ENCODE data around the gene ELOVL5. TPM values are rescaled to one million over a fixed set of nuclear protein-coding genes. Genes with fewer than 3 reads are reported as not detected.
A peak's percentile ranks its signal among the peaks of the same experiment; 100 is the strongest.

The ELOVL5 gene
- total RNA-seq, 2 donors from 2014 or later: 84.6 to 134 TPM

GRCh38 chr6:53342217-53342616, 6.5 kb downstream of the ELOVL5 start:
- DNase-seq (ENCODE audit: low spot score in 2 of 2): no peak
- H3K9me3 Mint-ChIP-seq: peaks cover 0 to 4% of the 10 kb centered on the region in 2 donors
- H3K36me3 Mint-ChIP-seq: peaks cover 28 to 45% of the 10 kb centered on the region in 2 donors
- no peak for ATAC-seq
- H3K27ac Mint-ChIP-seq: no peak overlapping the region

- Mint-ChIP-seq H3K27ac (no peak overlapping the region), H3K36me3 (peaks cover 20 to 35% of the 10 kb centered on the region in 2 donors), H3K9me3 (peaks cover 0 to 4% of the 10 kb centered on the region in 2 donors)
- ATAC-seq (no peak), DNase-seq (ENCODE audit: low spot score in 2 of 2) (no peak)
Measured at GRCh38 chr6:53340536-53340935, 8.2 kb downstream of the ELOVL5 start.

GRCh38 chr6:53339424-53339823, 9.3 kb downstream of the ELOVL5 start:
- H3K27ac Mint-ChIP-seq: no peak overlapping the region
- peaks cover 17 to 30% of the 10 kb centered on the region in 2 donors for H3K36me3 Mint-ChIP-seq
- no peak for DNase-seq (ENCODE audit: low spot score in 2 of 2)
- H3K9me3 Mint-ChIP-seq: peaks cover 0 to 4% of the 10 kb centered on the region in 2 donors
- no peak for ATAC-seq

GRCh38 chr6:53338304-53338703, 10.4 kb downstream of the ELOVL5 start:
- H3K36me3 Mint-ChIP-seq: peaks cover 11 to 19% of the 10 kb centered on the region in 2 donors
- peaks cover 0 to 4% of the 10 kb centered on the region in 2 donors for H3K9me3 Mint-ChIP-seq

GRCh38 chr6:53336070-53336469, 12.7 kb downstream of the ELOVL5 start:
- Mint-ChIP-seq H3K36me3 (peaks cover 4 to 38% of the 10 kb centered on the region in 2 donors), H3K9me3 (peaks cover 0 to 4% of the 10 kb centered on the region in 2 donors), H3K27ac (peak overlapping the region; percentile 98 to 99)
- DNase-seq (ENCODE audit: low spot score in 2 of 2) (no peak), ATAC-seq (no peak)

More at GRCh38 chr6:53338304-53338703, 10.4 kb downstream of the ELOVL5 start:
- H3K27ac Mint-ChIP-seq: peak overlapping the region in 1 of 2 donors; percentile 48
- ATAC-seq (no peak), DNase-seq (ENCODE audit: low spot score in 2 of 2) (no peak)

GRCh38 chr6:53335224-53335994, 13.3 kb downstream of the ELOVL5 start:
- DNase-seq (ENCODE audit: low spot score in 2 of 2) (peak; percentile 58 to 69), ATAC-seq (peak; percentile 77 to 85)
- peaks cover 0 to 4% of the 10 kb centered on the region in 2 donors for H3K9me3 Mint-ChIP-seq
- H3K36me3 Mint-ChIP-seq: peaks cover 4 to 44% of the 10 kb centered on the region in 2 donors
- H3K27ac Mint-ChIP-seq: peak overlapping the region; percentile 98 to 99

GRCh38 chr6:53333439-53334408, 15.0 kb downstream of the ELOVL5 start:
- H3K27ac Mint-ChIP-seq: peak overlapping the region; percentile 96 to 99
- ATAC-seq: no peak
- H3K9me3 Mint-ChIP-seq: peaks cover 0 to 4% of the 10 kb centered on the region in 2 donors
- H3K36me3 Mint-ChIP-seq: peaks cover 4 to 44% of the 10 kb centered on the region in 2 donors
- DNase-seq (ENCODE audit: low spot score in 2 of 2): no peak

- H3K36me3 Mint-ChIP-seq: peaks cover 4 to 32% of the 10 kb centered on the region in 2 donors
- DNase-seq (ENCODE audit: low spot score in 2 of 2) (no peak), ATAC-seq (no peak)
- H3K27ac Mint-ChIP-seq: peak overlapping the region; percentile 51 to 83
- no peaks in the 10 kb centered on the region for H3K9me3 Mint-ChIP-seq
Measured at GRCh38 chr6:53331678-53332077, 17.1 kb downstream of the ELOVL5 start.

GRCh38 chr6:53330137-53330536, 18.6 kb downstream of the ELOVL5 start:
- Mint-ChIP-seq H3K9me3 (no peaks in the 10 kb centered on the region), H3K36me3 (peaks cover 4 to 32% of the 10 kb centered on the region in 2 donors), H3K27ac (no peak overlapping the region)
- ATAC-seq (peak in 1 of 2 donors; percentile 23), DNase-seq (ENCODE audit: low spot score in 2 of 2) (no peak)

GRCh38 chr6:53328375-53328774, 20.4 kb downstream of the ELOVL5 start:
- Mint-ChIP-seq H3K9me3 (no peaks in the 10 kb centered on the region), H3K27ac (peak overlapping the region in 1 of 2 donors; percentile 77), H3K36me3 (peaks cover 0 to 27% of the 10 kb centered on the region in 2 donors)
- DNase-seq (ENCODE audit: low spot score in 2 of 2) (no peak), ATAC-seq (no peak)

- H3K9me3 Mint-ChIP-seq: no peaks in the 10 kb centered on the region
- no peak for ATAC-seq
- peaks cover 0 to 15% of the 10 kb centered on the region in 2 donors for H3K36me3 Mint-ChIP-seq
Measured at GRCh38 chr6:53327017-53327395, 21.7 kb downstream of the ELOVL5 start.

GRCh38 chr6:53326372-53327016, 22.3 kb downstream of the ELOVL5 start:
- no peaks in the 10 kb centered on the region for H3K9me3 Mint-ChIP-seq
- ATAC-seq (no peak), DNase-seq (ENCODE audit: low spot score in 2 of 2) (no peak)
- H3K36me3 Mint-ChIP-seq: peaks cover 0 to 10% of the 10 kb centered on the region in 2 donors
- peak overlapping the region in 1 of 2 donors; percentile 65 for H3K27ac Mint-ChIP-seq

More at GRCh38 chr6:53327017-53327395, 21.7 kb downstream of the ELOVL5 start:
- peak overlapping the region in 1 of 2 donors; percentile 79 for H3K27ac Mint-ChIP-seq
- no peak for DNase-seq (ENCODE audit: low spot score in 2 of 2)

GRCh38 chr6:53325785-53326184, 23.0 kb downstream of the ELOVL5 start:
- peak overlapping the region; percentile 7 to 26 for H3K27ac Mint-ChIP-seq
- H3K36me3 Mint-ChIP-seq: peaks cover 0 to 3% of the 10 kb centered on the region in 2 donors
- DNase-seq (ENCODE audit: low spot score in 2 of 2) (no peak), ATAC-seq (no peak)
- H3K9me3 Mint-ChIP-seq: no peaks in the 10 kb centered on the region

- no peaks in the 10 kb centered on the region for H3K9me3 Mint-ChIP-seq
- no peak for ATAC-seq
- no peaks in the 10 kb centered on the region for H3K36me3 Mint-ChIP-seq
- peak overlapping the region; percentile 75 to 83 for H3K27ac Mint-ChIP-seq
- no peak for DNase-seq (ENCODE audit: low spot score in 2 of 2)
Measured at GRCh38 chr6:53322188-53323029, 26.3 kb downstream of the ELOVL5 start.

GRCh38 chr6:53321701-53322100, 27.0 kb downstream of the ELOVL5 start:
- H3K36me3 Mint-ChIP-seq: no peaks in the 10 kb centered on the region
- peak overlapping the region in 1 of 2 donors; percentile 19 for H3K27ac Mint-ChIP-seq
- ATAC-seq (no peak), DNase-seq (ENCODE audit: low spot score in 2 of 2) (no peak)
- no peaks in the 10 kb centered on the region for H3K9me3 Mint-ChIP-seq

Measured in activated naive CD4-positive, alpha-beta T cell treated with anti-CD3 and anti-CD28 coated beads, Interleukin-2, amount 50 U/mL, for 72 hours (primary cell).